GM12878 (cell line): ENCODE measurements around the gene SHC1. TPM values are rescaled to one million over a fixed set of nuclear protein-coding genes. Genes with fewer than 3 reads are reported as not detected.

Experiments used
- ATF7 ChIP-seq: fragments of 450-650 bp; IDR thresholded peaks from 2 replicates; pipeline ENCODE4 v1.6.1; 2016; ENCODE audit warnings: low read depth, mild to moderate bottlenecking
- BCLAF1 ChIP-seq: fragments of 450-650 bp; IDR thresholded peaks from 2 replicates; pipeline ENCODE4 v1.6.1; 2017; ENCODE audit warnings: antibody characterized with exemption, mild to moderate bottlenecking, moderate library complexity
- BHLHE40 ChIP-seq, 2 experiments: fragments of 450-650 bp in 1 of 2; IDR thresholded peaks; 2 replicates each; pipeline ENCODE4 v1.6.1; 2011 to 2017; ENCODE audit warnings: low read depth in 2 of 2, borderline replicate concordance in 1 of 2, improper control_type of control experiment in 1 of 2, low read length in 1 of 2, mild to moderate bottlenecking in 1 of 2
- CBX3 ChIP-seq: fragments of 200-600 bp; sonication (generic); IDR thresholded peaks from 2 replicates; pipeline ENCODE4 v1.6.1; 2016; ENCODE audit warnings: low read depth, borderline replicate concordance
- CHD4 ChIP-seq: fragments of 200-600 bp; sonication (generic); IDR thresholded peaks from 2 replicates; pipeline ENCODE4 v1.6.1; 2016; ENCODE audit warnings: mild to moderate bottlenecking
- E4F1 ChIP-seq: fragments of 450-650 bp; IDR thresholded peaks from 2 replicates; pipeline ENCODE4 v1.6.1; 2018; ENCODE audit warnings: borderline replicate concordance, mild to moderate bottlenecking; ENCODE audit not compliant: partially characterized antibody
- ELK1 ChIP-seq: IDR thresholded peaks from 2 replicates; pipeline ENCODE4 v1.6.1; 2012; ENCODE audit warnings: low read depth, low read length, improper control_type of control experiment
- ETV6 ChIP-seq, 2 experiments: fragments of 450-650 bp in 1 of 2; IDR thresholded peaks in 1 of 2; conservative IDR thresholded peaks in 1 of 2; 2 replicates each; pipeline ENCODE4 v1.6.1; 2014; ENCODE audit warnings: antibody characterized with exemption in 1 of 2, borderline replicate concordance in 1 of 2, low read depth in 1 of 2, mild to moderate bottlenecking in 1 of 2, moderate library complexity in 1 of 2
- EZH2 ChIP-seq: IDR thresholded peaks from 2 replicates; pipeline ENCODE4 v1.6.1; 2012; ENCODE audit warnings: low read depth, mild to moderate bottlenecking, control low read depth, inconsistent platforms, low read length, borderline replicate concordance; ENCODE audit not compliant: control insufficient read depth
- JUNB ChIP-seq: IDR thresholded peaks from 2 replicates; pipeline ENCODE4 v1.6.1; 2016; ENCODE audit warnings: antibody characterized with exemption, mild to moderate bottlenecking
- KDM1A ChIP-seq: fragments of 200-600 bp; sonication (generic); IDR thresholded peaks from 2 replicates; pipeline ENCODE4 v1.6.1; 2016; ENCODE audit warnings: borderline replicate concordance
- MTA3 ChIP-seq: IDR thresholded peaks from 2 replicates; pipeline ENCODE4 v1.6.1; 2012; ENCODE audit warnings: low read length, inconsistent platforms, borderline replicate concordance
- MYC ChIP-seq: IDR thresholded peaks from 2 replicates; pipeline ENCODE4 v1.6.1; 2011; ENCODE audit warnings: mild to moderate bottlenecking, low read length, moderate library complexity, inconsistent platforms; ENCODE audit not compliant: insufficient read depth, insufficient replicate concordance, insufficient read length, severe bottlenecking
- POLR2AphosphoS5 ChIP-seq: IDR thresholded peaks from 2 replicates; pipeline ENCODE4 v1.6.1; 2011; ENCODE audit warnings: mild to moderate bottlenecking, low read length, inconsistent platforms
- RCOR1 ChIP-seq: conservative IDR thresholded peaks from 2 replicates; pipeline ENCODE4 v1.6.1; 2012; ENCODE audit warnings: low read depth, low read length, improper control_type of control experiment
- RELA ChIP-seq: fragments of 450-650 bp; IDR thresholded peaks from 2 replicates; pipeline ENCODE4 v1.8.0; 2014; ENCODE audit warnings: borderline replicate concordance; ENCODE audit not compliant: partially characterized antibody
- RELB ChIP-seq: fragments of 450-650 bp; IDR thresholded peaks from 2 replicates; pipeline ENCODE4 v1.6.1; 2017; ENCODE audit warnings: low read depth, mild to moderate bottlenecking, moderate library complexity
- SMARCA5 ChIP-seq: fragments of 450-650 bp; IDR thresholded peaks from 2 replicates; pipeline ENCODE4 v1.6.1; 2017; ENCODE audit warnings: mild to moderate bottlenecking
- SP1 ChIP-seq: IDR thresholded peaks from one replicate; pipeline ENCODE4 v1.6.1; 2011; ENCODE audit warnings: low read depth, low read length
- STAT1 ChIP-seq: fragments of 450-650 bp; conservative IDR thresholded peaks from 2 replicates; pipeline ENCODE4 v1.6.1; 2014; ENCODE audit warnings: antibody characterized with exemption, mild to moderate bottlenecking
- STAT3 ChIP-seq: IDR thresholded peaks from 2 replicates; pipeline ENCODE4 v1.6.1; 2011; ENCODE audit warnings: low read depth, low read length, improper control_type of control experiment
- WRNIP1 ChIP-seq: IDR thresholded peaks from 2 replicates; pipeline ENCODE4 v1.6.1; 2011; ENCODE audit warnings: low read depth, low read length, improper control_type of control experiment, borderline replicate concordance
- polyA plus RNA-seq, 11 experiments: library from polyadenylated mRNA; depleted of rRNA in 4 of 11; unstranded in 6 of 11; stranded (reverse) in 5 of 11; fragments of >200 nt; fragmentation: Nextera tagmentation in 4 of 11; fragmentation: Illumina TruSeq in 1 of 11; extraction: Ambion mirVana in 4 of 11; extraction: Trizol in 1 of 11; gene quantifications; 1 replicate in 1 of 11; 2 replicates in 10 of 11; pipeline versions ENCODE4 v1.2.1 to v1.2.3, GENCODE V29; 2011 to 2016; ENCODE audit warnings: inconsistent platforms in 2 of 11, missing spikeins in 2 of 11, low read depth in 1 of 11
- total RNA-seq, 4 experiments: library from RNA; depleted of rRNA in 3 of 4; stranded (reverse); fragments of >200 nt in 3 of 4; fragmentation: Illumina TruSeq in 1 of 4; extraction: Trizol in 1 of 4; gene quantifications; 2 replicates each; pipeline versions ENCODE4 v1.2.1 to v1.2.3, GENCODE V29; 2013 to 2021

Gene SHC1
- total and polyA plus RNA-seq, 10 of the 15 experiments (the other 5 are each of a cell fraction or from before 2014, with no cell fraction given) = 2.6 to 49.3 (median 25.2) TPM

- TF ChIP-seq KDM1A (no peak), JUNB (no peak), SP1 (peak; percentile 98), SMARCA5 (peak; percentile 61; the same call in 1 of the 2 replicates), BHLHE40 (IDR thresholded peaks at IDR 0.05; ENCODE audit: borderline replicate concordance in 1 of 2, low read depth in 2 of 2, low read length in 1 of 2) (peak; percentile 63 to 80), MYC (peak; percentile 65), RELA (peak; percentile 83), MTA3 (no peak), POLR2AphosphoS5 (no peak; the same call in 1 of the 2 replicates), WRNIP1 (no peak), ETV6 (conservative IDR thresholded peaks at IDR 0.05 in 1 of 2, IDR thresholded peaks at IDR 0.05 in 1 of 2; ENCODE audit: borderline replicate concordance in 1 of 2, low read depth in 1 of 2) (no peak), RCOR1 (no peak; the same call in 1 of the 2 replicates), CHD4 (no peak), BCLAF1 (no peak), ATF7 (peak; percentile 51), E4F1 (peak; percentile 93), STAT3 (0 out of 2 replicates have a peak, but pooled peaks have one; percentile 57), EZH2 (no peak), STAT1 (peak; percentile 92; the same call in 1 of the 2 replicates), ELK1 (no peak), CBX3 (no peak), RELB (peak; percentile 100)
Observed at GRCh38 chr1:155000726-155001424, 30.3 kb upstream of the SHC1 start (continued).
